AG10803 (cell line): ENCODE measurements around the gene CNTNAP2.

Experiments
- DNase-seq: peaks from one replicate; pipeline ENCODE4 v3.0.0; 2010; ENCODE audit warnings: low read depth
- H3K4me3 ChIP-seq: 2 replicates; pipeline ENCODE4 v1.5.1; 2011; ENCODE audit warnings: mild to moderate bottlenecking, low read length, control low read depth
- TF ChIP-seq, protein P1 (sequence below): conservative IDR thresholded peaks from 2 replicates; pipeline ENCODE4 v1.5.1; 2011; ENCODE audit warnings: mild to moderate bottlenecking, low read length, control low read depth, inconsistent platforms

Gene CNTNAP2

GRCh38 chr7:147485660-147486210, 1369.1 kb downstream of the CNTNAP2 start:
- TF ChIP-seq, protein P1, sequence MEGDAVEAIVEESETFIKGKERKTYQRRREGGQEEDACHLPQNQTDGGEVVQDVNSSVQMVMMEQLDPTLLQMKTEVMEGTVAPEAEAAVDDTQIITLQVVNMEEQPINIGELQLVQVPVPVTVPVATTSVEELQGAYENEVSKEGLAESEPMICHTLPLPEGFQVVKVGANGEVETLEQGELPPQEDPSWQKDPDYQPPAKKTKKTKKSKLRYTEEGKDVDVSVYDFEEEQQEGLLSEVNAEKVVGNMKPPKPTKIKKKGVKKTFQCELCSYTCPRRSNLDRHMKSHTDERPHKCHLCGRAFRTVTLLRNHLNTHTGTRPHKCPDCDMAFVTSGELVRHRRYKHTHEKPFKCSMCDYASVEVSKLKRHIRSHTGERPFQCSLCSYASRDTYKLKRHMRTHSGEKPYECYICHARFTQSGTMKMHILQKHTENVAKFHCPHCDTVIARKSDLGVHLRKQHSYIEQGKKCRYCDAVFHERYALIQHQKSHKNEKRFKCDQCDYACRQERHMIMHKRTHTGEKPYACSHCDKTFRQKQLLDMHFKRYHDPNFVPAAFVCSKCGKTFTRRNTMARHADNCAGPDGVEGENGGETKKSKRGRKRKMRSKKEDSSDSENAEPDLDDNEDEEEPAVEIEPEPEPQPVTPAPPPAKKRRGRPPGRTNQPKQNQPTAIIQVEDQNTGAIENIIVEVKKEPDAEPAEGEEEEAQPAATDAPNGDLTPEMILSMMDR, result no peak
- DNase-seq, result no peak
- no peak overlapping the region for H3K4me3 ChIP-seq

DNA sequence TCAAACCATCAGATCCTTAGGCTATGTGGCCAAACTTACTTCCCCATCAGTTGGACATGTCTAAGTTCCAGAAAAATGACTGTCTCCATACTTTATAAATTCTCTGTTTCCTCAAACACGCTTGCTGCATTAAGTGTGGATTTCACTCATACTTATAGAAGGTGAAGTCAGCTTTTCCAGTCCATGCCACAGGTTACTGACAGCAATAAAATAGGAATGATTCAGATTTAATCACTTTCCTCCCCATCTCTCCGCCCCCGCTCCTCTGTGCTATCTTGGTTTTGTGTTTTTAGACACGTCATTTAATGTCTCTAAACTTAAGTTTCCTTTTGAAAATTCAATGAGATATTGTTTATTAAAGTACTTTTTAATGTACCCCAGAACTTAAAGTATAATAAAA, 1376.0 kb downstream of the CNTNAP2 start:
- TF ChIP-seq, protein P1, result no peak
- no peak overlapping the region for H3K4me3 ChIP-seq
- DNase-seq, result no peak

GRCh38 chr7:147496209-147496608, 1379.6 kb downstream of the CNTNAP2 start:
- no peak overlapping the region for H3K4me3 ChIP-seq
- no peak for DNase-seq
- TF ChIP-seq, protein P1, result no peak

DNA sequence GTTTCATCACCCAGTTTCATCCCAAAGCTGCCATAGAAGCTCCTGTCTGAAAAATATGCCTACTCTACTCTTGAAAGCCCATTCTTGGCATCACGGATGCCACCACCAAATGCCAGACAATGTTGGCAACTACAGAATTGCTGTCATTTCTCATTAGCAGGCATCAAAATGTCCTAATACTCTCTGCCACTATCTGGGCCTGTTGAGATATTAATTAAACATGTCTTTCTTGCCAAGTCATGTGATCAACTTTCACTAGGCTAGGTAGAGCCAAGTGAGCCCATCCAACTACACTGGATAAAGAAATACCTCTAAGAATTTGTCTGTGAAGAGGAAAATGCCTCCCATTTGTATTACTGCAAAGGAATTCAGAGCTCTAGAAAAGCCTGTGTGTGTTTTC, 1380.6 kb downstream of the CNTNAP2 start:
- no peak overlapping the region for H3K4me3 ChIP-seq
- no peak for DNase-seq
- TF ChIP-seq, protein P1, result no peak

- TF ChIP-seq, protein P1, result no peak
- no peak for DNase-seq
- H3K4me3 ChIP-seq, result no peak overlapping the region
Observed at GRCh38 chr7:147498081-147498480, 1381.5 kb downstream of the CNTNAP2 start.

GRCh38 chr7:147509035-147509501, 1392.5 kb downstream of the CNTNAP2 start:
- no peak overlapping the region for H3K4me3 ChIP-seq
- TF ChIP-seq, protein P1, result no peak
- peak; percentile 86 for DNase-seq

GRCh38 chr7:147509541-147510200, 1393.1 kb downstream of the CNTNAP2 start:
- TF ChIP-seq, protein P1, result no peak
- H3K4me3 ChIP-seq, result no peak overlapping the region
- peak; percentile 73 for DNase-seq
